ENCODE data around the gene POFUT1. TPM values are rescaled to one million over a fixed set of nuclear protein-coding genes. Genes with fewer than 3 reads are reported as not detected.
"Not testable (repeated sequence)": the region's sequence is repeated elsewhere in the genome, so short reads cannot be mapped to it uniquely, and the experiment has no call there.

Gene POFUT1
- 36.7 and 44.7 TPM in 2 replicates for total RNA-seq
- 45.8 TPM for polyA plus RNA-seq (2012)

GRCh38 chr20:32207626-32208498 lies at the start of gene POFUT1, which contains the start of gene PLAGL2:
Gene POFUT1, plus strand, starts transcription at chr20:32207880. Its CDS starts 62 bp downstream, at chr20:32207942.
Gene PLAGL2, minus strand, starts transcription at chr20:32207743. Its CDS starts 5,565 bp downstream, at chr20:32202178.
- DNase-seq (ENCODE audit: low read depth): peak; percentile 89

DNA sequence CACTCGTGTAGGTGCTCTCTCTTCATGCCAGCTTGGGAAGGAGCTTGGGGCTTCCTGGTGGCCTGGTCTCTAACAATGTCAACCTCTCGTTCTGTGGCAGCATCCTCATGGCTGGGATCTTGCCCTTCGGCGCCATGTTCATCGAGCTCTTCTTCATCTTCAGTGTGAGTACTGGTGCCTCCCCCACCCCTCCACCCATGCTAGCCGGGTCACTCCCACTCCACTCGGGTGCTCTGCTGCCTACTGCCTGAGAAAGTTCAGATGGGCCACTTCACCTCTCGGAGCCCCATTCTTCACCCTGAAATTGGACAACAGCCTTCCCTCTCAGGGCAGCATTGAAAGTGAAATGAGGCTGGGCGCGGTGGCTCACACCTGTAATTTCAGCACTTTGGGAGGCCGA lies 49.3 kb upstream of the POFUT1 start:
- no peak for DNase-seq (ENCODE audit: low read depth)

DNA sequence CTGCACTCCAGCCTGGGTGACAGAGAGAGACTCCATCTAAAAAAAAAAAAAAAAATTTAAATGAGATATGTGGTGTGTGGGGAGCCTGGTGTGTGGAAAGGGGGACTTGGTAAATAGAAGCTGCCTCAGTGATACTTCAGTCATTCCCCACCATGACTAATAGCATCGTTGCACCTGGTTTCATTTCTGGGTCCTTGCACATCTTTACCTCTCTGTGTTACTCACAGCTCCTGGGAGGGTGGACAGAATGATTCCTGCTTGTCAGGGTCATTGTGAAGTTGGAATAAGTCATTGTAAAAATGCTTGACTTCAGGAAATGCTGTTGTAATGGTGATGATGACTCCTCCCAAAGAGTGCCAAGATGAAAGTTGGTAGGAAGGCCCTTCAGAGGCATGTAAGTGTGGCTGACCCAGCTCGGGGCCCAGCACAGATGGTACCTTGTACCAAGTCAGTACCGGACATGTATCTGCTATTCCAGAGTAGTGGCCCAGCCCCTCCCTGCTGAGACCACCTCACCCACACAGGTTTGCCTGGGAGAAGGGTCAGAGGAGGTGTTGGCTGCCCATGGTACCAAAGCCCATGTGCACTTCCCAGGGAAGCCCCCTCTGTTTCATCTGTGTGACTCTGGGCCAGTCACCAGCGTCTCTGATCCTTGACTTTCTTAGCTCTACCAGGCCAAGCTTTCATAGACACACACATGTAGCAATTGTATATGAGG lies 48.6 kb upstream of the POFUT1 start:
- no peak for DNase-seq (ENCODE audit: low read depth)

DNA sequence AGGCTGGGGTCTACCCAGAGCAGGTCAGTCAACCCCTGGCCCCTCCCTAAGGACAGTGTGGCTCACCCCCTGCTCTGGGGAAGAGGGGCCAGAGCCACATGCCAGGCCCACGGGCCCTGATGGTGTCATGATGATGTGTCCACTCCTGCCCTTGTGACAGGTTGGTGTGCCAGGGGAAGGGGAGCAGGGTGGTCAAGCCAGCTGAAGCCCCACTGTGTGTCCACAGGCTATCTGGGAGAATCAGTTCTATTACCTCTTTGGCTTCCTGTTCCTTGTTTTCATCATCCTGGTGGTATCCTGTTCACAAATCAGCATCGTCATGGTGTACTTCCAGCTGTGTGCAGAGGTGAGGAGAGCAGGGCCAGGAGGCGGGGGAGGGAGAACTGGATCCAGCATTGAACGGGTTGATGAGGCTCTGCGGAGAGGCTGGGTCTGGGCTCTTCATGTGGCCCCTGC lies 47.9 kb upstream of the POFUT1 start:
- no peak for DNase-seq (ENCODE audit: low read depth)

DNA sequence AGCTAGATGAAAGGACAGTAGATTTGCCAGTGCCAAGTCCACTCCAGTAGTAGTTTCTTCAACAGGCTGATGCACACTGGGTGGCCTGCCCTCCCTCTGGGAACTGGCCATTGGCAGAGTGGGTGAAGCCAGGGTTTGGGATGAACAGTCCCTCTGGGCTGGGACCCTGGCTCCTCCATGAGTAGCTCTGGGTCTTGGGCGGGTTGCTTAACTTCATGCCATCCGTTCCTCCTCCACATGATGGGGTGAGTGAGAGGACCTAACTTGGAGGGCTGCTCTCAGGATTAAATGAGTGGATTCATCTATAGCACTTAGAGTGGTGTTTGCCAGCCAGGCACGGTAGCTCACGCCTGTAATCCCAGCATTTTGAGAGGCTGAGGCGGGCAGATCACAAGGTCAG lies 47.3 kb upstream of the POFUT1 start:
- no peak for DNase-seq (ENCODE audit: low read depth)

DNA sequence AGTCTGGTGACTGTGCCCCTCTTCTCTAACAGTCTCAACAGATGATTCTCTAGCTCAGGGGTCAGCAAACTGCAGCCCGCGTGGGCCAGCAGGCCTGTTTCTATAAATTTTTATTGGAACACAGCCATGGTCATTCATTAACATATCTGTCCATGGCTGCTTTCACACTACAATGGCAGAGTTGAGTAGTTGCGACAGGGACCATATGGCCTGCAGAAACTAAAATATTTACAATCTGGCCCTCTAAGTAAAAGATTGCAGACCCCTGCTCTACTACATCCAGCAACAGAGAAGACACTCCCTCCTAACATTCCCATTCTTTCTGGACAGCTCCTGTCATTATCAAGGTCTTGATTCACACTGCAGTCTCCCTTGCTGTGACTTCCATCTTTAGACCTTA lies 45.3 kb upstream of the POFUT1 start:
- no peak for DNase-seq (ENCODE audit: low read depth)

DNA sequence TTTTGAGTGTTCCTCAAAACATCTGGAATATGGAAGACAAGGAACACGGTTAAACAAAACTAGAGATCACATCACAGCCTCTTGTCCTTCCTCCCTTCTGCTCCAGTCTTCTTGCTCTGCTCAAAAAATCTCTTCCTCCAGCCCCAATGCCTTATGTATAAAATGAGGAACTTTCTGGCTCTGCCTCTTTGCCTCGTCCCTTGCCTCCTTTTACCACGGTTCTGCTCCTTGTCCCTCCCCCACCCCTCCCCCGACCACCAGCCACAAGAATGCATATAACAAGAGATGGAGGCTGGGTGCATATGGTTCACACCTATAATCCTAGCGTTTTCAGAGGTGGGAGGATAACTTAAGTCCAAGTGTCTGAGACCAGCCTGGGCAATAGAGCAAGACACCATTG lies 43.7 kb upstream of the POFUT1 start:
- DNase-seq (ENCODE audit: low read depth): no peak

- DNase-seq (ENCODE audit: low read depth): no peak
Observed at GRCh38 chr20:32164984-32165735, 42.5 kb upstream of the POFUT1 start.

GRCh38 chr20:32165836-32166545 lies 41.7 kb upstream of the POFUT1 start:
- DNase-seq (ENCODE audit: low read depth): no peak

DNA sequence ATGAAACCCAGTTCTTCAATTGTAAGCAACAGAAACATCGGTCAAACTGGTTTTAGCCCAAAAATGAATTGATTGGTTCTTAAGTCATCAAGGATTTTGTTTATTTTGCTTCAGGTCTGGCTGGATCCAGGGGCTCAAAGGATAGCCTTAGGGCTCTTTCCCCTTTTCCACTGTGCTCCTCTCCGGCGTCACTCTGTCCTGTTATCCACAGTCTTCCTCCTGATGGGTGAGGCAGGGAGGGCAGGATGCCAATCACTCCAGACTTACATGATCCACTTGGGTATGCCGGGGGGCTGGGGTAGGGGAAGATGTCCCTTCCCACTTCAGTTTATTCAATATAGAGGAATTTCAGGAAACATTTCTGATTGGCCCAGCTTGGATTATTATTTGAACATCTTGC lies 40.1 kb upstream of the POFUT1 start:
- no peak for DNase-seq (ENCODE audit: low read depth)

DNA sequence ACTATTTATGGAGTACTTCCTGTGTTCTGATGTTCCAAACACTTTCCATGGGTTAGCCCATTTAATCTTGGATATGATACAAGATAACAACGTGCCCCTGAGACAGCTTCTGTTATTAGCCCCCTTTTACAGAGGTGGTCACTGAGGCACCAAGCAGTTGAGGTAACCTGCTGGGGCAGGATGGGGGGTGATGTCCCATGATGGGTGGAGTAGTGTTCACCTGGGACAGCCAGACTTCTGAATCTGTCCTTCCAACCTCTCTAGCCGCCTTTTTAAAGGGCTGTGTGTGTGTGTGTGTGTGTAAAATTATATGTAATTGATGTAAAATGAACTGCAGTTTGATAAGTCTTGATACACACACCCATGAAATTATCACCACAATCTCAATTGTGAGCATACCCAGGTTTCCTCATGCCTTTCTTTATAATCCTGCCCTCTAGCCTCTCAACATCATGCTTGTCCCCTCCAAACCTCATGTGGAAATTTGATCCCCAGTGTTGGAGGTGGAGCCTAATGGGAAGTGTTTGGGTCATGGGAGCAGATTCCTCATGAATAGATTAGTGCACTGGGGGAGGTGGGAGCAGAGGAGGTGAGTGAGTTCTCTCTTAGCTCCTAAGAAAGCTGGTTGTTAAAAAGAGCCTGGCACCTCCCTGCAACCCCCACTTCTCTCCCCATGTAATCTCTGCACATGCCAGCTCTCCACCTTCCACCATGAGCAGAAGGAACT lies 39.3 kb upstream of the POFUT1 start:
- DNase-seq (ENCODE audit: low read depth): peak; percentile 34

DNA sequence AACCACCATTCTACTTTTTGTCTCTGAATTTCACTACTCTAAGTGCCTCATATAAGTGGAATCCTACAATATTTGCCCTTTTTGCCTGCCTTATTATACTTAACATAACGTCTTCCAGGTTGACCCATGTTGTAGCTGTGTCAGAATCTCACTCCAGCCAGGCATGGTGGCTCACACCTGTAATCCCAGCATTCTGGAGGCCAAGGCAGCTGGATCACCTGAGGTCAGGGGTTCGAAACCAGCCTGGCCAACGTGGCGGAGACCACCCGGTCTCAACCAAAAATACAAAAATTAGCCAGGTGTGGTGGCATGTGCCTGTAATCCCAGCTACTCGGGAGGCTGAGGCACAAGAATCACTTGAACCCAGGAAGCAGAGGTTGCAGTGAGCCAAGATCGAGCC lies 30.0 kb upstream of the POFUT1 start:
- not testable (repeated sequence) for DNase-seq (ENCODE audit: low read depth)

- no peak for DNase-seq (ENCODE audit: low read depth)
Observed at GRCh38 chr20:32179515-32179914, 28.2 kb upstream of the POFUT1 start.

- DNase-seq (ENCODE audit: low read depth): no peak
Observed at GRCh38 chr20:32179934-32180333, 27.7 kb upstream of the POFUT1 start.

DNA sequence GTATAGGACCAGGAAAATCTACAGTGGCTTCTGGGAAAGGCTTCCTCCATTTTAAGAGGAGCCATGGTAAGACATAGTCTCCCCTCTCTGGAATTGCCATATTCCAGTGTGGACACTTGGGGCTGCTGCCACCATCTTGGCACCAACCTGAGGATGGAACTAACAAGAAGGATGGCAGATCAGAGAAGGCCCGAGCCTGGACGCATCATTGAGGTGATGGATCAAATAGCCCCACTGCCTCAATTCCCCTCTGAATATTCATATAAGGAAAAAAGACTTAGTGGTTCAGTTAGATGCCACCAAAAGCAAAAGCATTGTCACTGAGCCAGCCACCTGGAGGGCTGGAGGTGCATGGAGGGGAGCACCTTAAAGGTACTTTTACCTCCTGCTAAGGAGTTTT lies 26.1 kb upstream of the POFUT1 start:
- DNase-seq (ENCODE audit: low read depth): no peak

GRCh38 chr20:32183947-32184635 lies 23.6 kb upstream of the POFUT1 start:
- DNase-seq (ENCODE audit: low read depth): no peak

DNA sequence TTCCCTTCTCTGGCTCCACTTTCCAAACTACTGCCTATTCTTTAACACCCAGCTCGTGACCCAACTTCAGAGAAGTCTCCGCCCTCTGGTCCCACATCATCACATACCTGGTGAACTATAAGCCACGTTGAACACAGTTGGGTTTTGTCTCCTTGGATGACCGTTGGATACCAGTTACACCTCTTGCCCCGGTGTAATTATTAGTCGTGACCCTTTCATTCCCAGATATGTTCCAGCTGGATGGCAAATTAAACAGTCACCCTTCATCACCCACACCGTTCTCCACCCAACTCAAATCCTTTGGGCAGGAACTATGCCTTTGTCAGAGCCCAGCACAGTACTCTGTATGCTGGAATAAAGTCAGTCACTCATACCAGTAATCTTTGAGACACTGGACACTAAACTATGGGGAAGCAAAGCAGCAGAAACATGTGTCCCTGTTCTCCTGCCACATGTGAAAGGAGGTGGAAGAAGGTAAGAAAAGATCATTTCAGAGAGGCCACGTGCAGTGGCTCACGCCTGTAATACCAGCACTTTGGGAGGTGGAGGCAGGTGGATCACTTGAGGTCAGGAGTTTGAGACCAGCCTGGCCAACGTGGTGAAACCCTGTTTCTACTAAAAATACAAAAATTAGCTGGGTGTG lies 22.6 kb upstream of the POFUT1 start:
- DNase-seq (ENCODE audit: low read depth): no peak

GRCh38 chr20:32186506-32186905 lies 21.2 kb upstream of the POFUT1 start:
- no peak for DNase-seq (ENCODE audit: low read depth)

Measured in myocyte (in vitro differentiated cells).